Stomach (tissue), 9 donors: Measurements from ENCODE around the gene CYP2W1. TPM values are rescaled to one million over a fixed set of nuclear protein-coding genes. Genes with fewer than 3 reads are reported as not detected.

Source experiments
- DNase-seq, 2 donors: peaks; one replicate each; pipeline versions ENCODE4 v3.0.0 to v3.0.0-alpha.2; 2013 to 2019
- H3K27ac ChIP-seq, 5 donors: fragments of 200-600 bp in 4 of 5; sonication (generic) in 4 of 5; one replicate each; pipeline ENCODE4 v1.5.1; 2013 to 2019; ENCODE audit warnings: mild to moderate bottlenecking in 1 of 5, moderate library complexity in 1 of 5
- H3K27me3 ChIP-seq, 3 donors: fragments of 200-600 bp; sonication (generic); one replicate each; pipeline ENCODE4 v1.5.1; 2017 to 2019; ENCODE audit warnings: mixed run types in 1 of 3
- H3K36me3 ChIP-seq, 4 donors: fragments of 200-600 bp; sonication (generic); 1 replicate in 3 of 4; 2 replicates in 1 of 4; pipeline ENCODE4 v1.5.1; 2016 to 2019
- H3K4me1 ChIP-seq, 4 donors: fragments of 200-600 bp; sonication (generic); one replicate each; pipeline ENCODE4 v1.5.1; 2016 to 2019
- H3K4me3 ChIP-seq, 4 donors: fragments of 200-600 bp; sonication (generic) in 3 of 4; one replicate each; pipeline ENCODE4 v1.5.1; 2016 to 2019; ENCODE audit warnings: mild to moderate bottlenecking in 1 of 4
- H3K9me3 ChIP-seq, 4 donors: fragments of 200-600 bp; sonication (generic); one replicate each; pipeline ENCODE4 v1.5.1; 2016 to 2019
- EP300 ChIP-seq: sonication (generic); formaldehyde crosslinking; IDR thresholded peaks from one replicate; pipeline ENCODE4 v1.6.1; 2017; ENCODE audit warnings: antibody characterized with exemption
- POLR2A ChIP-seq, 4 donors: fragments of 450-650 bp; IDR thresholded peaks; one replicate each; pipeline ENCODE4 v1.6.1; 2016; ENCODE audit warnings: antibody characterized with exemption in 4 of 4, control low read depth in 2 of 4, mild to moderate bottlenecking in 1 of 4, moderate library complexity in 1 of 4
- POLR2AphosphoS5 ChIP-seq, 3 donors: sonication (generic); formaldehyde crosslinking; IDR thresholded peaks; one replicate each; pipeline ENCODE4 v1.6.1; 2016; ENCODE audit warnings: antibody characterized with exemption in 3 of 3
- WGBS, 5 donors: extraction: QIAGEN DNeasy Blood & Tissue Kit in 3 of 5; methylation state at CpG; one replicate each; pipeline versions ENCODE4 v1.1.5 to v1.1.7; 2013 to 2018; 5-methylcytosine and 5-hydroxymethylcytosine counted together
- intact Hi-C: fragments of 100-400 bp; cut with DNase I; formaldehyde crosslinking; loops from one replicate; pipeline ENCODE4 v1.15.1; 2023; ENCODE audit warnings: low total_unique reads
- polyA plus RNA-seq, 3 donors: library from polyadenylated mRNA; stranded (reverse); fragments of 200-250 nt; gene quantifications; one replicate each; pipeline ENCODE4 v1.2.3, GENCODE V29; 2013
- total RNA-seq, 5 donors: library from RNA; depleted of rRNA; stranded (reverse); fragments of >200 nt; gene quantifications; one replicate each; pipeline versions ENCODE4 v1.1.0 to v1.2.3, GENCODE V29; 2014 to 2016
- TF ChIP-seq, protein P1 (sequence below), 7 experiments: fragments of 450-650 bp in 4 of 7; fragments of 200-600 bp in 3 of 7; sonication (generic) in 3 of 7; IDR thresholded peaks; one replicate each; pipeline ENCODE4 v1.5.1; 2016 to 2019; ENCODE audit warnings: antibody characterized with exemption in 7 of 7, control low read depth in 2 of 7, mild to moderate bottlenecking in 1 of 7
- donor health status: healthy with polysubstance abuse.
- donor health status: Bipolar disorder and iron deficiency.
- donor health status: healthy.

Gene CYP2W1
- total and polyA plus RNA-seq, 8 donors, result 0.31 to 7.0 (median 0.65) TPM; not detected in 5

DNA sequence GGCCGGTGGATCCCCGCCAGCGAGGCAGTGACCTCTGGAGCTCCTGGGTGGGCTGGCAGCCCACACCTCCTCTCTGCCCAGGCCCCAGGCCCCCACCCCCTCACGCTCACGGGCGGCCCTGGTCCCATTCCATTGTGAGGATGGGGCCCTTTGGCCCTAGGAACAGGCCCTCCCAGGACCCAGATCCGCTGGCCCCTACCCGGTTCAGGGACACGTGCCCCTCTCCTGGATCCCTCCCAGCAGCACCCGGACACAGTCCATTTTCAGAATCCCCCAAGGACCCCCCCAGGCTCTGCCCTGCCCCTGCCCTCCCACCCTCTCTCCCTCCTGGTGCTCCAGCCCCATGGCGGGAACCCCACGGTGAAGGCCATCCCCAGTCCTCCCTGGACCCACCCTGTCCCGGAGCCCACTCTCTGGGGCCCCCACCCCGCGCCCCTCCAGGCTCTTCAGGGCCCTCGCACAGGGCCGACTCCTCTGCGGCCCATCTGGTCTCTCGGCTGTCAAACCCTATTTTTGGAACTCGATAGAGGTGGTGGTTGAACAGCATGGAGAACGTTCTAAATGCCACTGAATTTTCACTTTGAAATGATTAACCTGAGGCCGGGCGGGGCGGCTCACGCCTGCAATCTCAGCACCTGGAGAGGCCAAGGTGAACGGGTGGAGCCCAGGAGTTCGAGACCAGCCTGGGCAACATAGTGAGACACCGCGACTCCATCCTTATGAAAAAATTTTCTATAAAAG is 36.6 kb upstream of the CYP2W1 start:
- peak; percentile 45 to 78 for DNase-seq
- no peak for TF ChIP-seq EP300
- no peak for TF ChIP-seq POLR2A (IDR thresholded peaks at IDR 0.05)
- TF ChIP-seq POLR2AphosphoS5 (IDR thresholded peaks at IDR 0.05), result no peak
- TF ChIP-seq, protein P1, sequence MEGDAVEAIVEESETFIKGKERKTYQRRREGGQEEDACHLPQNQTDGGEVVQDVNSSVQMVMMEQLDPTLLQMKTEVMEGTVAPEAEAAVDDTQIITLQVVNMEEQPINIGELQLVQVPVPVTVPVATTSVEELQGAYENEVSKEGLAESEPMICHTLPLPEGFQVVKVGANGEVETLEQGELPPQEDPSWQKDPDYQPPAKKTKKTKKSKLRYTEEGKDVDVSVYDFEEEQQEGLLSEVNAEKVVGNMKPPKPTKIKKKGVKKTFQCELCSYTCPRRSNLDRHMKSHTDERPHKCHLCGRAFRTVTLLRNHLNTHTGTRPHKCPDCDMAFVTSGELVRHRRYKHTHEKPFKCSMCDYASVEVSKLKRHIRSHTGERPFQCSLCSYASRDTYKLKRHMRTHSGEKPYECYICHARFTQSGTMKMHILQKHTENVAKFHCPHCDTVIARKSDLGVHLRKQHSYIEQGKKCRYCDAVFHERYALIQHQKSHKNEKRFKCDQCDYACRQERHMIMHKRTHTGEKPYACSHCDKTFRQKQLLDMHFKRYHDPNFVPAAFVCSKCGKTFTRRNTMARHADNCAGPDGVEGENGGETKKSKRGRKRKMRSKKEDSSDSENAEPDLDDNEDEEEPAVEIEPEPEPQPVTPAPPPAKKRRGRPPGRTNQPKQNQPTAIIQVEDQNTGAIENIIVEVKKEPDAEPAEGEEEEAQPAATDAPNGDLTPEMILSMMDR (IDR thresholded peaks at IDR 0.05), result no peak
- H3K4me3 ChIP-seq, result no peak overlapping the region
- peaks cover 0 to 8% (median 0%) of the 10 kb centered on the region in 4 donors for H3K36me3 ChIP-seq
- intact Hi-C loops, result no loop called here
- H3K27me3 ChIP-seq, result peaks cover 0 to 8% (median 0%) of the 10 kb centered on the region in 3 donors
- H3K27ac ChIP-seq, result peak overlapping the region; percentile 77 to 90 (median 85)
- H3K9me3 ChIP-seq, result no peaks in the 10 kb centered on the region
- 44 to 70% (median 49%) methylated on average over 24 to 29 of the region's 29 CpGs for WGBS, 5 donors
- peaks cover 0 to 45% (median 14%) of the 10 kb centered on the region in 4 donors for H3K4me1 ChIP-seq

DNA sequence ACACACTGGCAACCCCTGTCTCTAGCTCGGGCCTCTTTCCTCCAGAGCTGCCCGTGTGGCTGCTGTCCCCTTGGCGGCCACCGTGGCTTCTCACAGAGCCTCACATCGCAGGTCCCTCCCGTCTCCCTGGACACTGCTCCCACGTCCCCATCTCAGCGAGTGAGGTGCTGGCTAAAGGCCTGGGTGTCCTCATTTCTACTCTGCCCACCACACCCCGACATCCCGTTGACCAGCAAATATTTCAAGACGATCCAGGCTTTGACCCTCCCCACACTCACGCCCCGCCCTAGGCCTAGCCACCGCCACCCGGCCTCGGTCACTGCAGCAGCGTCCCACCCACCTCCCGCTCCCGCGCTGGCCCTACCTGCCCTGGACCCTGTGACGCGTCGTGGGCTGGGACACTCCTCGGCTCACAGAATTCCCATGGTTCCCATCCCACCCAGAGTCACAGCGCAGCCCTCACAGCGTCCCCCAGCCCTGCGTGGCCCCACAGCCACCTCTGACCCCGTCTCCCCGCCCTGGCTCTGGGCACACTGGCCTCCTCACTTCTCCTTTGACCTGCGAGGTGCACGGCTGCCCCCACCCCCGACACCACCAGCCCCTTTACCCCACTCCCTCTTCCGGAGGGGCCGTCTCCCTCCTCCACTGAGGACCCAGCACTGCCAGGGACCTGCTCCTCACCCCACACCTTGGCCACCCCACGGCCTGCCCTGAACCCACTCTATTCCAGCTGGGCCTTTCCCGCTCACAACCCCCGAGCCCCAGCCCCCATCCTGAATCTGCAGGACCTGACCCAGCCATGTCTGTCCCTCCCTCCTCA is 35.4 kb upstream of the CYP2W1 start:
- no peak for DNase-seq
- H3K4me1 ChIP-seq, result peaks cover 0 to 51% (median 20%) of the 10 kb centered on the region in 4 donors
- WGBS, 5 donors, result 88 to 92% (median 91%) methylated on average over 37 of the region's 37 CpGs
- intact Hi-C loops, result no loop called here
- TF ChIP-seq, protein P1 (IDR thresholded peaks at IDR 0.05), result no peak
- peaks cover 0 to 18% (median under 1%) of the 10 kb centered on the region in 3 donors for H3K27me3 ChIP-seq
- peaks cover 0 to 8% (median 0%) of the 10 kb centered on the region in 4 donors for H3K36me3 ChIP-seq
- no peak overlapping the region for H3K27ac ChIP-seq
- no peaks in the 10 kb centered on the region for H3K9me3 ChIP-seq
- H3K4me3 ChIP-seq, result no peak overlapping the region

DNA sequence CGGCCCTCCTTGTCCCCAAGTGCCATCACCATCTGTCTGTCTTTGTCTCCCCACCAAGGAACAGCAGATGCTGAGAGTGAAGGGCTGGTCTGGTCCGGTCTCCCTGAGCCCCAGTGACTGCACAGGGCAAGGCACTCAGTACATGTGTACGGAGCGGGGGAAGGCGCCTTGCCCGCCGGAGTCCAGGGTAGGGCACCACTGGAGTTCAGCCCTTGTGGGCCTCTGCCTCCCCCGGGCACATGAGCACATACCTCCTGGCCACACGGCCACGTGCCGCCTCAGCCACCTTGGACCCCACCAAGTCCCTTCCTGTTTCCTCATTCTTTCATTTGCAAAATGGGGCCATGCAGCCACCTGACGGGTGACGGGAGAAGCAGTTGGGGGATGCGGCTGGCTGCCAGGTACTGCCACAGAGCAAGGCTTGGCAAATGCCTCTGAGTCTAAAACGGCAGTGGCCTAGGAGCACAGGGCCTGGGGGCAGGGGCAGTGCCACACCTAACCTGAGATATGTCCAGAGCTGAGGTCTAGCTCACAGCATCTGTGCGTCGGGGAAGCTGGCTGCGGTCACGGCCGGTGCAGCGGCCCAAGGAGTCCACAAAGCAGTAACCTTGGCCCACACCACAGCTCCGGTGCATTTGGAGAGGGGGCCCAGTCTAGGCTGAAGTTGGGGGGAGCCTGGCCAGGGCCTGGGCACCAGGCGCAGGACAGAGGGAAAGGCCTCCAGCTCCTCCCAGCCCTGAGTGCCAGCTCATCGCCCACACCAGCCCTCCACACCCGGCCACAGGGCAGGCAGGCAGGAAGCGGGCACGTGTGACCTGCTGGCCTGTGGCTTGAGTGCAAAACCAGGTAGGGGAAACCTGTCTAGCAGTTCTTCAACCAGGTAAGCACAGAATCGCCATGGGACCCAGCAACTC is 33.7 kb upstream of the CYP2W1 start:
- DNase-seq, result peak in 1 of 2 donors; percentile 55
- 57 to 90% (median 80%) methylated on average over 11 to 28 of the region's 28 CpGs for WGBS, 5 donors
- no peaks in the 10 kb centered on the region for H3K9me3 ChIP-seq
- no peak for TF ChIP-seq POLR2A (IDR thresholded peaks at IDR 0.05)
- peak in 1 of 3 donors; percentile 41 for TF ChIP-seq POLR2AphosphoS5 (IDR thresholded peaks at IDR 0.05)
- peaks cover 0 to 8% (median 0%) of the 10 kb centered on the region in 4 donors for H3K36me3 ChIP-seq
- no peak overlapping the region for H3K4me3 ChIP-seq
- intact Hi-C loops, result no loop called here
- peaks cover 11 to 65% (median 34%) of the 10 kb centered on the region in 4 donors for H3K4me1 ChIP-seq
- H3K27me3 ChIP-seq, result peaks cover 0 to 28% (median 12%) of the 10 kb centered on the region in 3 donors
- peak overlapping the region in 3 of 5 donors; percentile 7 to 61 (median 18) for H3K27ac ChIP-seq

GRCh38 chr7:951881-952547 is 31.0 kb upstream of the CYP2W1 start:
- DNase-seq, result no peak
- Histone ChIP-seq H3K4me1 (peaks cover 17 to 55% (median 29%) of the 10 kb centered on the region in 4 donors), H3K4me3 (no peak overlapping the region), H3K36me3 (peaks cover 0 to 8% (median 0%) of the 10 kb centered on the region in 4 donors), H3K9me3 (no peaks in the 10 kb centered on the region), H3K27ac (no peak overlapping the region), H3K27me3 (peaks cover 0 to 37% (median 17%) of the 10 kb centered on the region in 3 donors)
- 93 to 96% (median 94%) methylated on average over 9 to 21 of the region's 21 CpGs for WGBS, 5 donors
- intact Hi-C loops, result no loop called here
- no peak for TF ChIP-seq EP300
- no peak for TF ChIP-seq POLR2AphosphoS5 (IDR thresholded peaks at IDR 0.05)
- TF ChIP-seq, protein P1 (IDR thresholded peaks at IDR 0.05), result no peak
- TF ChIP-seq POLR2A (IDR thresholded peaks at IDR 0.05), result no peak
